ENCODE measurements around the gene VCP. TPM values are rescaled to one million over a fixed set of nuclear protein-coding genes. Genes with fewer than 3 reads are reported as not detected.

The VCP gene
- total RNA-seq, 4 donors from 2014 or later: 160 to 254 (median 186) TPM

- Histone ChIP-seq H3K4me3 (peak overlapping the region; percentile 46 to 80 (median 63)), H3K27ac (peak overlapping the region; percentile 87 to 97 (median 94)), H3K36me3 (no peaks in the 10 kb centered on the region), H3K9me3 (no peaks in the 10 kb centered on the region), H3K4me1 (peaks cover 48 to 64% (median 50%) of the 10 kb centered on the region in 3 donors), H3K27me3 (no peaks in the 10 kb centered on the region)
- no peak for DNase-seq
- WGBS, 2 donors: 9 to 13% methylated on average over 8 to 10 of the region's 12 CpGs
- intact Hi-C loops (cut with DNase I): no loop called here
- peak in 2 of 4 donors; percentile 13 to 40 for TF ChIP-seq POLR2A (IDR thresholded peaks at IDR 0.05)
- TF ChIP-seq, protein P1, sequence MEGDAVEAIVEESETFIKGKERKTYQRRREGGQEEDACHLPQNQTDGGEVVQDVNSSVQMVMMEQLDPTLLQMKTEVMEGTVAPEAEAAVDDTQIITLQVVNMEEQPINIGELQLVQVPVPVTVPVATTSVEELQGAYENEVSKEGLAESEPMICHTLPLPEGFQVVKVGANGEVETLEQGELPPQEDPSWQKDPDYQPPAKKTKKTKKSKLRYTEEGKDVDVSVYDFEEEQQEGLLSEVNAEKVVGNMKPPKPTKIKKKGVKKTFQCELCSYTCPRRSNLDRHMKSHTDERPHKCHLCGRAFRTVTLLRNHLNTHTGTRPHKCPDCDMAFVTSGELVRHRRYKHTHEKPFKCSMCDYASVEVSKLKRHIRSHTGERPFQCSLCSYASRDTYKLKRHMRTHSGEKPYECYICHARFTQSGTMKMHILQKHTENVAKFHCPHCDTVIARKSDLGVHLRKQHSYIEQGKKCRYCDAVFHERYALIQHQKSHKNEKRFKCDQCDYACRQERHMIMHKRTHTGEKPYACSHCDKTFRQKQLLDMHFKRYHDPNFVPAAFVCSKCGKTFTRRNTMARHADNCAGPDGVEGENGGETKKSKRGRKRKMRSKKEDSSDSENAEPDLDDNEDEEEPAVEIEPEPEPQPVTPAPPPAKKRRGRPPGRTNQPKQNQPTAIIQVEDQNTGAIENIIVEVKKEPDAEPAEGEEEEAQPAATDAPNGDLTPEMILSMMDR (IDR thresholded peaks at IDR 0.05): no peak
Measured at GRCh38 chr9:35114840-35115628, 42.6 kb upstream of the VCP start.

DNA sequence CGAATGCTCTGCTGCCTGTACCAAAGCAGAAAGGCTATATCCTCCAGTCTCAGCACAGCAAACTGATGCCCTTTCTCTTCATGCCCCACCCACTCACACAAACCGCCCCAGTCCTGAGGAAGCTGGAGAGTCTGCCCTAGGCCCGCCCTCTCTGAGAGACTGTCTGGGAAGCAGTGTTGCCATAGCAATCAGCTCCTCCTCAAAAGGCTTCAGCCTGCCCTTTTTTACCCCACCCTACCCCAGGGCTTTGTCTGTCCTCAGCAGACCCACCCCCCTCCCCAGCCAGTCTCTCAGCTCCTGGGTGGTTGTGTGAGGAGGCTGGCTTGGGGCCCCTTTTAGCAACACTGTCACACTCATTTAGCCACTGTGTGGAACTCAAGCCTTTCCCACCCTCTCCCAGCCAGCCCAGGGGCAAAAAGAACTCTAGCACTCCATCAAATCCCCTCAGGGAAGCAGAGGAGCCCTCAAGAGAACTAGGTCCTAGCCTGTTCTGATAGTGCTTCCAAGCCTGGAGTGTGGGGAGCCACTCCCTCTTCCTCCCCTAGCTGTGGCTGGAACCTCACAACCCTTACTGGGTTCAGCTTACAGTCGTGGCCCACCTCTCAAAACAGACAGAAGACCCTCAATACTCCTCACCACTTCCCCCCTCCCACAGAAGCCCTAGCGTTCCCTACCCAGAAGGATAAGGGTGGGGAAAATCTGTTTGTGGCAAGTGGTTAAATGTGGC, 41.9 kb upstream of the VCP start:
- Histone ChIP-seq H3K4me1 (peaks cover 51 to 72% (median 53%) of the 10 kb centered on the region in 3 donors), H3K36me3 (no peaks in the 10 kb centered on the region), H3K27me3 (no peaks in the 10 kb centered on the region), H3K9me3 (no peaks in the 10 kb centered on the region), H3K27ac (peak overlapping the region; percentile 87 to 97 (median 94)), H3K4me3 (peak overlapping the region; percentile 46 to 80 (median 63))
- WGBS, 2 donors: 0% methylated on average over 3 to 5 of the region's 5 CpGs
- no peak for TF ChIP-seq POLR2A (IDR thresholded peaks at IDR 0.05)
- TF ChIP-seq, protein P1 (IDR thresholded peaks at IDR 0.05): no peak
- intact Hi-C loops (cut with DNase I): no loop called here
- peak; percentile 42 for DNase-seq

- TF ChIP-seq, protein P1 (IDR thresholded peaks at IDR 0.05): no peak
- TF ChIP-seq POLR2A (IDR thresholded peaks at IDR 0.05): no peak
- peak overlapping the region in 2 of 4 donors; percentile 70 to 94 for H3K4me3 ChIP-seq
- peaks cover 8 to 16% (median 11%) of the 10 kb centered on the region in 3 donors for H3K36me3 ChIP-seq
- intact Hi-C loops (cut with DNase I): no loop called here
- no peaks in the 10 kb centered on the region for H3K9me3 ChIP-seq
- peaks cover 51 to 74% (median 53%) of the 10 kb centered on the region in 3 donors for H3K4me1 ChIP-seq
- H3K27ac ChIP-seq: peak overlapping the region; percentile 86 to 95 (median 94)
- whole genome bisulfite sequencing, 2 donors: 59 to 62% methylated on average over 3 of the region's 3 CpGs
- no peaks in the 10 kb centered on the region for H3K27me3 ChIP-seq
- DNase-seq: no peak
Measured at GRCh38 chr9:35112257-35113020, 40.0 kb upstream of the VCP start.

DNA sequence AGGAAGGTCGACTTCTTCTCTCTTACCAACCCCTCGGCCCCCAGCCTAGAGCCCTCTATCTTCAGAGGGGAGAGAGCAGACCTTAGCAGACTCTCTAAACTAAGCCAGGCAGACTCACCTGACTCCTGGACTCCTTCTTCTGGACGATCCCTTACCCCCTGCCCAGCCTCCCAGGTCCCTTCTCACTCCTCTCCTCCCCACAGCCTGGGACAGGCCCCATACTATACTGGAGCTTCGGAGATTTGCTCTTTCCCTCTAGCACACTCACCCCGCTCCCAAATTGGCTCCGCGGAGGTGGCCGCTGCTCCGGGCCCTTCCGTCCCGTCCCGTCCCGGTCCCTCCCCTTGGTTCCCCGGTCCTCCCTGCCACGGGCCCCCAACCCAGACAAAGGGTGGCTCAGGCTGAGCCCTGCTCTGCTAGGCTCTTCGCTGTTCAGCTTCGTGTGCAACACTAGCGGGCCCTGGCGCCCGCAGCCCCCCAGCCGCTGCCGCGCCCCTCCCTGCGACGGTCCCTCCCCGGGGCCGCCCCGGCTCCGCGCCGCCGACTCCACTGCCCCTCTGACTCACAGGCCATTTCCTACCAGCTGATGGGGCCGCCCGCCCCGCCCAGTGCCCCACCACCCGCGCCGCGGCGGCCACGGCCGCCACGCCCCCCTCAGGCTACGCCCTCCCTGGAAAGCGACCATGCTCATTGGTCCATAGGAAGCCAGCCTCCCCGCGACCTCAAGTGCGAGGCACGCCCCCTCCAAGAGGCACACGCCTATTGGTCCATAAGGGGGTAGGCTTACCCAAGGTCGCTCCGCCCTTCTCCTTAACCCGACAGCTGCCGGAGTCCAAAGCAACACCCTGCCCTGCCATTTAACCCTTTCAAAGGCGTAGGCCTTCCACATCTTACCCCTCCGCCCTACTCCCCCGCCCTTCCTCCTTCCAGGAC, 38.8 kb upstream of the VCP start:
- Histone ChIP-seq H3K27ac (peak overlapping the region; percentile 93 to 96 (median 94)), H3K9me3 (no peaks in the 10 kb centered on the region), H3K27me3 (no peaks in the 10 kb centered on the region), H3K36me3 (peaks cover 18 to 27% (median 19%) of the 10 kb centered on the region in 3 donors), H3K4me3 (peak overlapping the region; percentile 70 to 94 (median 74)), H3K4me1 (peaks cover 45 to 63% (median 49%) of the 10 kb centered on the region in 3 donors)
- intact Hi-C loops (cut with DNase I): no loop called here
- WGBS, 2 donors: 2 to 3% methylated on average over 16 to 24 of the region's 57 CpGs
- TF ChIP-seq, protein P1 (IDR thresholded peaks at IDR 0.05): no peak
- TF ChIP-seq POLR2A (IDR thresholded peaks at IDR 0.05): peak in 2 of 4 donors; percentile 64 to 71
- peak; percentile 95 for DNase-seq
